Measurements from ENCODE around the gene CLPTM1. TPM values are rescaled to one million over a fixed set of nuclear protein-coding genes. Genes with fewer than 3 reads are reported as not detected.

CLPTM1 gene
- total RNA-seq, 1 experiment from 2014 or later: 82.0 TPM

- Mint-ChIP-seq H3K27ac (no peak overlapping the region), H3K4me3 (no peak overlapping the region), H3K36me3 (ENCODE audit: insufficient read depth in 1 of 3, low read depth in 3 of 3) (peaks cover 26 to 59% (median 54%) of the 10 kb centered on the region in 3 experiments; a peak in 6 of 7 replicates), H3K27me3 (ENCODE audit: low read depth) (no peaks in the 10 kb centered on the region), H3K4me1 (no peaks in the 10 kb centered on the region), H3K9me3 (no peaks in the 10 kb centered on the region)
- Histone ChIP-seq H3K4me1 (ENCODE audit: insufficient read depth, low read length) (no peaks in the 10 kb centered on the region), H4K20me1 (ENCODE audit: control insufficient read depth, insufficient read depth, insufficient read length) (no peaks in the 10 kb centered on the region), H3K9me3 (ENCODE audit: control insufficient read depth, low read depth, low read length) (no peaks in the 10 kb centered on the region), H2AFZ (ENCODE audit: low read length) (no peak overlapping the region), H4K5ac (ENCODE audit: insufficient read length, low read depth, low read length) (no peak overlapping the region), H4K8ac (replicated peaks; ENCODE audit: insufficient read length, low read depth, low read length) (no peak overlapping the region), H3T11ph (ENCODE audit: low read length) (no peak overlapping the region), H3K4me2 (ENCODE audit: insufficient read depth, insufficient read length, low read length) (no peak overlapping the region), H3K18ac (ENCODE audit: insufficient read length, low read depth, low read length) (no peak overlapping the region), H3K79me1 (ENCODE audit: insufficient read depth, low read depth, low read length, poor library complexity, severe bottlenecking) (no peaks in the 10 kb centered on the region), H2BK120ac (ENCODE audit: low read depth, low read length, poor library complexity, severe bottlenecking) (no peak overlapping the region), H3K23me2 (ENCODE audit: insufficient read length, low read depth, low read length, poor library complexity, severe bottlenecking) (no peaks in the 10 kb centered on the region), H4K91ac (ENCODE audit: insufficient read length, low read depth, low read length) (no peak overlapping the region), H3K79me2 (ENCODE audit: insufficient read depth, low read length) (no peaks in the 10 kb centered on the region), H3K56ac (ENCODE audit: insufficient read length, low read depth, low read length) (no peak overlapping the region), H3K14ac (ENCODE audit: insufficient read depth, low read length) (no peak overlapping the region), H3K9ac (ENCODE audit: extremely low read depth, insufficient read length, low read length) (no peak overlapping the region), H2BK15ac (ENCODE audit: low read depth, low read length) (no peak overlapping the region), H2BK12ac (ENCODE audit: insufficient read length, low read depth, low read length) (no peak overlapping the region), H3K4ac (ENCODE audit: low read depth, low read length) (no peak overlapping the region), H3K23ac (ENCODE audit: insufficient read length, low read depth, low read length) (no peak overlapping the region), H2AK5ac (ENCODE audit: insufficient read length, low read length) (no peak overlapping the region), H2BK5ac (ENCODE audit: insufficient read length, low read length) (no peak overlapping the region), H3K27ac (ENCODE audit: insufficient read length, low read depth, low read length) (no peak overlapping the region), H2BK20ac (ENCODE audit: low read depth, low read length, poor library complexity, severe bottlenecking) (no peak overlapping the region), H3K27me3 (ENCODE audit: insufficient read depth, low read length) (no peaks in the 10 kb centered on the region)
- WGBS (ENCODE audit: extremely low coverage, insufficient read length, low lambda C conversion rate): no CpG with 5 or more reads among the region's 5 CpGs
- no peak for TF ChIP-seq CTCF (conservative IDR thresholded peaks at IDR 0.05)
- no peak for DNase-seq
These were observed 19.7 kb downstream of the CLPTM1 start for GRCh38 chr19:44974857-44975256.
